CD4-positive, alpha-beta T cell treated with Interleukin-15 for 4 hours (primary cell): ENCODE results near the gene VASN.

Experiments used
- DNase-seq: peaks from one replicate; pipeline ENCODE4 v3.0.0-alpha.2; 2020; ENCODE audit warnings: low spot score

The VASN gene

GRCh38 chr16:4426021-4426684 lies 54.5 kb downstream of the VASN start:
- no peak for DNase-seq

GRCh38 chr16:4426722-4427372 lies 55.2 kb downstream of the VASN start:
- no peak for DNase-seq

- DNase-seq = no peak
Observed at GRCh38 chr16:4428500-4428899, 56.9 kb downstream of the VASN start.

GRCh38 chr16:4431023-4431422 lies 59.4 kb downstream of the VASN start:
- DNase-seq = no peak
